HCEC 1CT (cell line): ENCODE data around the gene SYNE1.
A peak's percentile ranks its signal among the peaks of the same experiment; 100 is the strongest.

Experiments
- DNase-seq: peaks from one replicate; pipeline ENCODE4 v3.0.0-alpha.2; 2017

SYNE1 gene

DNA sequence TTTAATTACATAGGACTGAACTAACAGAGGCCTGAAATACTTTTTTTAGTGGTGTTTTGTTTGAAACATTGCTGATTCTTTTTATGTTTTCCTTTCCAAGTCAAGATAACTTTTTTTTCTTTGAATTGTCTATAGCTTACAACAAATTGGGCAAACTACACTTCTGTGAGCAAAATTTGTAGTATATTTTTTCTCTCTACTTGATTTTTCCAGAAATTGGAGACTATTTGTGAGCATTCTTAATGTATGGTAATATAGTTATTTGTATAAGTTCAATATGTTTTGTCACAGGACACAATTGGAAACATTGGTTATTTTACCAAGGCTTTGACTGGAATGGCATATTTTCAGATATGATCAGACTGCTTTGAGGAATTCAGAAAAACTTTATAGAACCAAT, 216.5 kb downstream of the SYNE1 start:
- no peak for DNase-seq

DNA sequence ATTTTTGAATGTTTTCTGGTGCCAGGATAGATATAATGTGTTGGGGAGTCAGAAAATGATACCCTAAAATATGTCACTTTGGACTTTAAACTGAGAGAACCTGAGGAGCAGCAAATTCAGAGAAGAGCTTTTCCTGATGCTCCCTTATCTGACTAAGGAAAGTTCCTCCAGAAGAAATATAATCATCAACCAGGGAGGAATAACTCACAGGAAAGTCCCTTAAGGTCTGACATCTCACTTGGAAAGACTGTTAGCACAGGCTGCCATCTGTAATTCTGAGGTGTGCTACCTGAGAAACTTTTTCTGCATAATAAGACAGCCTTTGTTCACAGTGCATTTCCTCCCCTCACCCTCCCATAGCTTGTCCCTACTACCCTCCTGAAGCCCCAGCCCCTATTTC, 218.6 kb downstream of the SYNE1 start:
- no peak for DNase-seq

DNA sequence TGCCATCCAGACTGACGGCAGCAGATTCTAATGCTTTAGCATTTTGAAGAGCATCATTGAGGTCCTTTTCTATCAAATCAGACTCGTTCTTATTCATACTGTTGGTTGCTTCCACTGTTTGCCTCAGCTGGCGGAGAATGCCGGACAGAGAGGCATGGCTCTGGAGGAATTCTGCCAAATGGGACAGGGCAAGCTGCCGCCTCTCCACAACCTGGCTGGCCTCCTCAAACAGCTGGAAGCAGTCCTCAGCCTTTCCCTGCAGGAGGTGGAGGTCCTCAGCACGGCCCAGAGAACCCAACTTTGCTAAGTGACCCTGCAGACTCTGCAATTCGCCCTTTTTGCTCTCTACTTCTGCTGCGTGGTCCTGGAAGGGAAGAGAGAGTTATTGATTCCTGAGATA, 220.5 kb downstream of the SYNE1 start:
- DNase-seq: no peak

DNA sequence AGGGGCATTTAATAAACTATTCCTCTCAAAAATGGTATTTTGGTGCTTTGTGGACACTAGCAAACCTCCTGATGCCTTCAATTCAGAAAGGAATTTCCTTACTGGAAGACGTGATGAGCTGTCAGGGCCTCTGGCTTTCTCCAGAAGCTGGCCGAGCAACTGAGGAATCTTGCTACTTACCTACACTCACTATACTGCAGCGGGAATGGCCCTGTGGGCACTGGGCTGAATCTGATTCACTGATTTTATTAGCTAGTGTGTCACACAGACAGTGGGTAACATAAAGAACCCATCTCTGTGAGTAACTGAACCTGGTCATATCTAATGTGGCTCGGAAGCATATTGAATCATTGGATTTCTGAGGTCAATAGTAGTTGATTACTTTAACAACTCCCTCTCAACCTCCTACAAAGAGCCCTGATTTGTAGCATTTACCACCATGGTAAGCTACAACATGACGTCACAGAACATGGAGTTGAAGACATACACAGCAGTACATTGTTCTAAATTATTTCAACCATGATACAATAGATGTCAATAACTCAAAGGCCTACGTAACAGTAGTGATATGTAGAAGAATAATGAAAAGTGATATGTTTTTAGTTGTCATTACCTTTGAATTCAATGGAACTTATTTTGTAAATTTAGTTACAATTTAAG, 232.1 kb downstream of the SYNE1 start:
- DNase-seq: no peak

DNA sequence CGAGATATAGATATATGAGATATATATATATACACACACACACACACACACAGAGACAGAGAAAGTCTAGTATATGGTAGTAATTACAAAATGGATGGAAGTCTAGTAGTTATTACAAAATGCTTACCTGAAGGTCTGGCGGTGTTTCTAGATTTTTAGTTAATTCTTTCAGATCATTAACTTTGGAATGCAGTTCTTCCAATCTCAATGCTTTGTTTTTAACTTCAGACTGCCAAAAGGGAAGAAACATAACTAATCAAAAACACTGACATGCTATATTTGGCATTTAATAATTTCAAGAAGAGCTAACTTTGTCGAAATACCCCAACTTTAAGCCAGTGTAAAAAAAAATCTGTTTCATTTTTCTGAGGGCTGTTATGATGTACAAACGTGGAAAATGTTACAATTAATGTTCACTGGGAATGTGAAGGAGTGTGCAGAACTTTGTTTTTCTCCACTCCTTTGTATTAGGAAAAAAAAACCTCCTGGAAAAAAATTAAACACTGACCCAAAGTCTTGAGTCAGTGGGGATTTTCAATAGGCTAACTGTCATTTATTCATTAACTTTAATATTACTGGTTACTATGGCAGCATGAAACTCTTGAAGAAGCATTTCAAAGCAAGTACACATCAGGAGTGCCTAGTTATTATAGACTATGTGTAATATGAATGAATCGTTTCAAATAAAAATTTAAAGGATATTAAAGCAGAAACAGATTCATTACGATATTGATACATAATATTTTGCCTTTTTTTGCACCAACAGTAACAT, 232.9 kb downstream of the SYNE1 start:
- DNase-seq: no peak

DNA sequence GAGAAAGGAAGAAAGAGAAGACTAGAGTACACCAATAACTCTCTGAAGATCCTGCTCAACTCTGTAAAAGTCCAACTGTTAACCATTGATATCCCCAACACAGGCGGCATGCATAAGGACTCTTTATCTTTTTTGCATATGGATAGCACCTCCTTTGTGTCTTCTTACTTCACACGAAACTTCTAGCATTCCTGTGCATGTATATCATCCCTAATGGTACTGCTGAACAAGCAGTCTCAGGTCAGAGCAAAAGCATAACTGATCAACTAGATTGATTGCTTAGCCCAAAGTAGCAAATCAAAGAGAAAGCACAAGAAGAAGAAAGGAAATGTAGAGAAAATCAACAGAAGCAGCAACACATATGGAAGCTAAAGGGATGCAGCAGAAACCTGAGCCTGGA, 234.4 kb downstream of the SYNE1 start:
- no peak for DNase-seq

DNA sequence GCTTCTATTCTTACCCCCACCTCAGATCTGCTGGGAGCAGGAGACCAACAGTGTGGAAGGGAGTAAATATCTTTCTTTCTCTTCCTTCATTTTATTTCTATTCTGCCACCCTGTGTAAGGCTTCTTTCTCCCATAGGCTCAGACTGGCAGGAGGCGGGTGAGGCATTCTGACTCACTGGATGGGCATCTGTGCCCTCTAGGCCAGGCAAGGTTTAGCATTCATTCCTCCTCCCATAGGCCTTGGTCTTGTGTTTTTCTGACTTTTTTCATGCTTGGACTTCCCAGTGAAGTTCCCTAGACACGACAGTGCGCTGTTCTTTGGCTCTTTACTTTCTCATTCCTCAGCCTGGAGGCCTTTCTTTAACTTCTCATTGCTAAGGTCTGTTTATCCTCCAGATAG, 235.2 kb downstream of the SYNE1 start:
- peak; percentile 8 for DNase-seq

DNA sequence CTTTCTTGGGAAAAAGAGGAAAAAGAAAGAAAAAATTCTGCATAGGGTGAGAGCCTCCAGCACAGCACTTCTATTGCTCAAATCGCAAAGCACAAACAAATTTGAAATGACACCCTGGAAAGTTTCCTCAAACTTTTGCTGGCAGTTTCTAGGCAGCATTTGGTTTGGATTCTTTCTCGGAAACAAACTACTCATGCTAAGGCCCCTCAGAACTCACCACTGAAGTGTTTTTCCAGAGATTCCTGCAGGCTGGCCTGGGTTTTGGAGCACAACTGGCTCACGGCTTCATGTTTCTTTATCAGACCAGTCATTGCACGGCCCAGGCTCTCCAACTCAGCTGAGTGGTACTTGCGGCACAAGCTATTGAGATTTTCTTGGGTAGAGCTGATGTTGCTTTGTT, 237.8 kb downstream of the SYNE1 start:
- DNase-seq: no peak

DNA sequence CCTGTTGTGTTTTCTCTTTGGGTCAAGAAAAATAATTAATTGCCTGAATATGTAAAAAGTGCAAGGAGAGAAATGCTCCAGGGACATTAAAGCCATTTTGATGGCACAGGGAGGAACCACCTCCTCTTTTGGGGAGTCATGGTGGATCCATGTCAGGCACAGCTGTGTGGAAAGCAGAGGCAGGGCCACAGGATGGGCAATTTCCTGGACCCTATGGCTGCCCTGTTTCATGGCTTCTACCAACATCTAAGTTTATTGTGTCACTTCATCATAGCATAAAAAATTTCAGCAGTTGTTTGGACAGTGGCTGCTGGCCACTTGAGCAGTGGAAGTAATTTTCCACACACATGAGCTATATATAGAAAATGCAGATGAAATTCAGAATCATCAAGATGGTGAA, 238.2 kb downstream of the SYNE1 start:
- DNase-seq: no peak

DNA sequence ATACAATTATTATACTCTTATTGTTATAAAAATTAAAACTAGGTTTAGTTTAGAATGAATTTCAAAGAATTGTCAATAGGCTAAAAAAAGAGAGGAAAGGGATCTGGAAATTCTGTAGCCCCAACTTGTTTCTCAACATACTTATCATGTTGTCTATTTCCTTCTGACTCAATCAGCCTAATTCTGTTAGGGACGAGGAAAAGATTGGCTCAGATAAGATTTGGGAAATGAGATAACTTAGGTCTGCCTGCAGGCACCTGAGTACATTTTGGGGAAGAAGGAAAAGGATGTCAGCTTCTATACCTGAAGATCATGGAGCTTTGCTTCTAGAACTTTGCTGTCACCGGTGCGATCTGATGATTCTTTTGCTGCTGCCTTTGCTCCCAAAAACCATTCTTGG, 238.8 kb downstream of the SYNE1 start:
- no peak for DNase-seq

DNA sequence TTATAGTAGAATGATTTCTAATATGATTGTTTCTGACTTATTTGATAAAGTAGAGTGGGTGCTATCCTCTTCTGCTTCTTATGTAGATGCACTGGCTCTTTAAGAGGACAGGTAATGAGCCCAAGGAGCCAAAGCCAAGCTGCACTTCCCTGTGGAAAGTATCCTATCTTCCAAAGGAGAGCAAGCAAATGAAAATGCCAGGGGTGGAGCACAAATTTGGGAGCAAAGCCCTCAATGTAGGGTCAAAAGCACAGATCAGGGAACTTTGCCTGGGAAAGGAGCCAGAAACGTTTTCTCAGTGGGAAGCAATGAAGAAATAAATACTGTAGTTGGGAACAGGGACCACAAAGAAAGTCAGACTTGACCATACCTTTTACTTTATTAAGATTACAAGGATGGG, 242.9 kb downstream of the SYNE1 start:
- no peak for DNase-seq

DNA sequence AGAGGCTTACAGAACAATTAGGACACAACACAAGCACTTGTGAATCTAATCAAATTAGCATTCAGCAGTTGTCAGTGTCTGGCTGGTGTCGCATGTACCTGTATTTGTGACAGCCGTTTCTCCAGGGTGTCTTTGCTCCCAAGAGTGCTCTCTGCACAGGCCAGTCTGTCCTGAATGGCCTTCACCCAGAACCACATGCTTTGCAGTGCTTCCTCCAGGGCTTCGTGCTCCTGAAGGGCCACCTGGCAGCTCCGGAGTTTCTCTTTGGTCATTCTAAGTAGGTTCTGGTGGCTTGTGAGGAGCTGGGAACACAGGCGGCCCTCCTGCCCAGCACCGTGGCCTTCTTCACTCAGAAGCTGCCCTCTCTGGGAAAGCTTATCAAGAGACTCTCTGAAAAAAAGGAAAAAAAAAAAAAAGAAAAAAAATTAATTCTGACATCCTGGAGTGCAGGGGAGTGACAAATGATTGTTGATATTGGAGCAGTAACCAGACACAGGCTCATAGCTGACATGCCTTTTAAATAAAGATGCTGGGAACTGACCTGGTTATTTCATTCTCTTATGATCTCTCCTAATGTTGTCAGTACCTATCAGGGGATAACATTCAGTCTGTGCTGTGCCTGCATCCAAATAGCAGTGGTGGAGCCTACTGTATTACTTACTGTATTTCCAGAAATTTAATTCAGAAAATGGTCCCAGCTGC, 245.8 kb downstream of the SYNE1 start:
- no peak for DNase-seq

DNA sequence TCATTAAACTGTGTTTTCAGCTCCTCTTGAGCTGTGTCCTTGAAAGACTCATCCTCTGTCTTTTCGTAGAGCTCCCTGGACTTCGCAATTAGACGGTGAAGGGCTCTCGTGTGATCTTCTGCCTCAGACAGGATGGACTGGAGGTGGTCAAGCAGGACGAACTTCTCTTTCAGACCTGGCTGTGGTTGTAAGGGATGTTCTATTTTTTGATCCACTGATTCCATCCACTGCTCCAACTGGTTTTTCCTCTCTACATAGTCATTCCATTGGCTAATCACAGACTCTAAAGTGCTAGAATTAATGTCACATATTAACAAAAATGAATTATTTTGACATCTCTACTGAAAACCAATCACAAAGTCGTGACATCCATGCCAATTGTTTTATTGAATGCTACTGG, 250.1 kb downstream of the SYNE1 start:
- no peak for DNase-seq

DNA sequence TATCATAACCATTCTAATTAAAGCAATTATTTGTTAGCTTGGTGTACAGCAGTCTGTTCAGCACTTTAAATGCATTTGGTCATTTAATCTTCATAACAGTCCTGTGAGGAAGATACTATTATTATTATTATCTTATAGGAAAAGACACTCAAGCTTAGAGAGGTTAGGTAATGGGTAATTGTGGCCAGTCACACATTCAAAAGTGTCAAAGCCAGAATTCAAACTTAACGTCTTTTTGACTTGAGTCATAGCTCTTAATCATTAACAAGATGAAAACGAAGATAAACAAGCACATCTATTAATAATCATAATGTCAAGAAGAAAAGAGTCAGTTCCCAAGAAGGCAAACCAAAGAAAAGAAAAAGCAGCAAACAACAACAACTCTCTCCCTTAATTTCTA, 251.0 kb downstream of the SYNE1 start:
- DNase-seq: no peak

DNA sequence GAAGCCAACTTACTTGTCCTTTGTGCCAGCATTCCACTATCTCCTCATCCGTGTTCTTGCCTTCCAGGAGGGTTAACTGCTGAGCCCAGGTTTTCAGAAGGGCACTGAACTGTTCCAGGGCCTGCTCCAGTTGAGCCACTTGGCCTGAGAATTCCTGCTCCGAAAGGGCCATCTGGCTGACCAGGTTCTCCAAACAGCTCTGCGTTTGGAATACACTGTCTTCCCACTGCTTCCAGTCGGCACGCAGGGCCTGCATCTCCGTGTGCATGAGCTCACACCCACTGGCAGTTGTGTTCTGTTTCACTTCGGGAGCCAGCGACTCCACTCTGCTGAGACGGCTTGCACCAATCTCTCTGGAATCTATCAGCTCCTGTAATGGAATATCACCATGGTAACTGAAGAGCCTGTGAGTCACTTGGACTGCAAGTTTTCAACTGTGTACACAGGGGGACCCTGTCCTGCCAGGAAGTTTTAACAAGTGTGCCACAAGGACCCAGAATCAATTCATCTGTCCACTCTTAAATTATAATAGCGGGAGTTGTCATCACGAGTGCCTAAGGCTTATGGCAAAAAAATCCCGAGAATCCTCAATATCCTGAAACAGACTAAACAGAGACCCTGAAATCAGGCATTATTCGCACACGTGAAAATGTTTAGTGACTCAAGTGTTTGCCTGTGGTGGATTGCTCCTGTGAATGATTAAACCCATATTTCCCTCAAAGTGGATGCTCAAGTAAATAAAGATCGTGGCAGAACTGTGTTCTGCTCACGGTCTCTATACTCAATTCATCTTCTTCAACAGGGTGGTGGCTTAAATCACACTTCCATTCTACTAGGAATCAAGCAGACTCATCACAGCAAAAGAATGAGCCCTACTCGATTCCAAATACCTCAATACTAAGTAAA, 255.9 kb downstream of the SYNE1 start:
- peak; percentile 95 for DNase-seq

DNA sequence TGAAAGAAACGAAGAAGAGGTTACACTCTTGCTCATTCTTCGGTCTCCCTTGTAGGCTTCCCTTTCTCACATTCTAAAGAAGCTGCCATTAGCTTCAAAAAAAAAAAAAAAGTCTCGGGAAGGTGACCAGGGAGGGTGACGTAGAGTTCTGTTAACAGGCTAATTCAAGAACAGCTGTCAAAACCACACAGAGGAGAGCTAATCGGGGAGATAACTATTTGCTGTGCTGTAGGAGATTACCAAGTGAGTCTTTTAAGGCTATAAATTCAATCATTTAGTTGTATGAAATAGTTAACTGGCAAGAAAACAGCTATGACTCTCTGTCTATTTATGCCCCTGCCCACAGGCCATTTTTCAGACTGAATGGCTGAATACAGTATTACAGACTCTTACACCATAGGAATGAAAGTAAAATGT, 256.8 kb downstream of the SYNE1 start:
- DNase-seq: peak; percentile 75

DNA sequence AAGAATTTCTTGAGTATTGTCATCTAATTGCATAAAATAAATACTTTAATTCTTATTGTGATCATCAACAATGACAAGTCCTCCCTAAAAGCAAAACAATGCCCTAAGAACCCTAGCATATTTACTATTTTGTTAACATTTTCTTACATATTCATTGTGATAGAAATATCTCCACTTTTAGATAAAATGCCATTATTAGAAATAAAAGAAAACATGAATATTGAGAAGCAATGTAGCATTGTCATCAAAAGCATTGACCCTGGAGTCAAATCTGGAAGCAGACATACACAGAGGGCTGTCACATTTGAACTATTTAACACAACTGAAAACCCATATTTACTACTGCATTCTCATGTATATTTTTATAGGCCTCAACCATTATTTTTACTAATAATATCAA, 257.7 kb downstream of the SYNE1 start:
- no peak for DNase-seq

DNA sequence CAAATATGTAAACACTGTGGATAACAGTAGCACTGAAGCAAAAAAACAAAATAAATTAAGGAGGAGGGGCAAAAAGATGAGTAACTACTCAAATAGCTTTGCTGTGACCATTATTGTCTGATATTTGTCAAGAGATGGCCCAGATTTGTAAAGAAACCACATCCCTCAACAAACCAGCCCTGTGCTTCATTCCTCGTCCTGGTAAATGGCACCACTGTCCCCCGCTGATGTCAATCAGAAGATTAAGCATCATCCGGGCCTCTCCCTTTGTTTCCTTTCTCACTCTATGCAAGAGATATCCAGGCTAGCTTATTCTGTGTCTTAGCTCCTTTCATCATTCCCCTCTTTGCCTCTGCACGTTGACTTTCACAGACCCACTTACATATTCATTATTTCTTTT, 259.0 kb downstream of the SYNE1 start:
- peak; percentile 55 for DNase-seq

DNA sequence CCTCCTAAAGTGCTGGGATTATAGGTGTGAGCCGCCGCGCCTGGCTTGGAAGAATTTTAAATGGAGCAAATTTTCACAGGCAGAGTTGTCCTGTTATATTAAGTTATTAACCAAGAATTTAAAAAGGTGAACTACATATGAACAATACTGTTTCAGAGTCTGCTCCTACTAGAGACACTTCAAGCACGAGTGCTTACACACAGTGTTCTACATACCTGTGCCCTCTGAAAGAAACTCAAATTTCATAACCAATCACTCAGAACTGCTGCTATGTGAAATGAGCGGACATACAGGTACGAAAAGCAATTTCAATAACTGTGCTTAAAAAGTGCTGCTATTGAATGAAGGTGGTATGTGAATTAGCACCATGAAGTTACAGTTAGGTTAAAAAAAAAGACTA, 262.0 kb downstream of the SYNE1 start:
- no peak for DNase-seq

DNA sequence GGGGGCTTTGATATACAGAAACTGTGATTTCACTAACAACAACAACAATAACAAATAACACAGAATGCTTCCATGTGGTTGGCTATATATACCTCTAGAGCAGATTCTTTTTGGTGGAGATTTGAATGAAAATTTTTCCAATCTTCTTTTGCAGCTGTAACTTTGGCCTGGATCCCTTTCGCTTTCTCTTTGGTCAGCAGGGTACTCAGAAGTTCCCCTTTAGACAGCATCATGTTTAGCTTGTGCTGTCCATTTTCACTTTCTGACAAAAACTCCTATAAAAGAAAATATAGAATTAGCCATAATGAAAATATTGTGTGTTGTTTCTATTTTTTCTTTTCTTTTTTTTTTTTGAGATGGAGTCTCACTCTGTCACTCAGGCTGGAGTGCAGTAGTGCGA, 264.2 kb downstream of the SYNE1 start:
- no peak for DNase-seq

DNA sequence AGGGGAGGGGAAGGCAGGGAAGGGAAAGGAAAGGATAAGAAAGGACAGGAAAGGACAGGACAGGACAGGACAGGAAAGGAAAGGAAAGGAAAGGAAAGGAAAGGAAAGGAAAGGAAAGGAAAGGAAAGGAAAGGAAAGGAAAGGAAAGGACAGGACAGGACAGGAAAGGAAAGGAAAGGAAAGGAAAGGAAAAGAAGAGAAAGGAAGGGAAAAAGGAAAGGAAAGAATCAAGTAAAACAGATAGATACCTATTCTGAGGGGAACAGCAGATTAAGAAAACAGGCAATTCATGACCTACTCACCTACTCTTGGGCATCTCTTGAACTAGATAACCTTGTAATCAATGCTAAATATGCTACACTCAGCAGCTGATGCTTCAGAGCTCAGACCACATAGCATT, 265.4 kb downstream of the SYNE1 start:
- no peak for DNase-seq

DNA sequence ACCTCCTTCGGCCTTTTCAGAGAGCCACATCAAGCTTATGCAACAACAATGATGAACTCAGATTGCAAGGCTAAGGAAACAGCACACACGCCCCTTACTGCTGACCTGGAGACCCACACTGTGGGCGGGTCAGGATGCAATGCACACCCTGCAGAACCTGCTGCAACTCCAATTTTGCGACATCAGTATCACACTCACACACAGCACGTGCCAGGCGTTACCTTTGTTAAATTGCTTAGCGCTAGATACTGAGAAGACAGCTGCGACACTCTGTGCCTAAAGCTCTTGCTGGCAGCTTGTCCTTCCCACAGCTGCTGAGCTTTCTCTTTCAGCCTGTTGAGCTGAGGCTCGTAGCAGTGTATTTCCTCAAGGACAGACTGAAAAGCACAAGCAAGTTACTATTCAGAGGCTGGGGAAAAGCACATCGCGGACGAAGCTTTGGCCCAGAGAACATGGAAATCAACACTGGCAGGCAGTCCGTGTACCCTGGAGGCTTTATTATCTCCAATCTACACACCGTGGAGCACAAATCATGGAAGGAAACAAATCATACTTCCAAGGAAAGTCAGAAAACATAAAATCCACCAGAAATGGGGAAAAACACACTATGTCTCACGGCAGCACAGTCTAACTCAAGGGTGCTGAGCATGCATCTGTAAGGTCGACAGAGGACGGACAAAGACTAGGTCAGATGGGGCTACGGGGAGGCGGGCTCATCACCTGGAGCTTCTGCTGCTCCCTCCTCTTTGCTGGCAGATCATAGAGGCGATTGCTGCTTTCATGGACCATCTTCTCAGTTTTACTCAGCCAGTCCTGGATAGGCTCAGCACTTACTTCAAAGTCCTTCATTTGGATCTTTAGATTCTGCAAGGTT, 268.2 kb downstream of the SYNE1 start:
- no peak for DNase-seq
